Liver (tissue), 9 donors: ENCODE measurements around the gene PRRG3. TPM values are rescaled to one million over a fixed set of nuclear protein-coding genes. Genes with fewer than 3 reads are reported as not detected.

ENCODE experiments used
- DNase-seq: peaks from one replicate; pipeline ENCODE4 v3.0.0-alpha.2; 2017; ENCODE audit warnings: low spot score
- H3K27ac ChIP-seq, 2 donors: one replicate each; pipeline ENCODE4 v1.7.0; 2013; ENCODE audit warnings: inconsistent platforms in 2 of 2, low read length in 2 of 2, control low read depth in 1 of 2, low read depth in 1 of 2, mild to moderate bottlenecking in 1 of 2
- H3K27me3 ChIP-seq, 4 donors: one replicate each; pipeline versions ENCODE4 v1.6.1 to v1.7.0; 2013; ENCODE audit warnings: low read length in 3 of 4, inconsistent platforms in 1 of 4, mild to moderate bottlenecking in 1 of 4, moderate library complexity in 1 of 4; ENCODE audit not compliant: control insufficient read depth in 4 of 4, insufficient read depth in 4 of 4
- H3K36me3 ChIP-seq, 4 donors: one replicate each; pipeline versions ENCODE4 v1.6.1 to v1.7.0; 2013; ENCODE audit warnings: low read length in 3 of 4, mild to moderate bottlenecking in 3 of 4, low read depth in 1 of 4, moderate library complexity in 1 of 4; ENCODE audit not compliant: control insufficient read depth in 4 of 4, insufficient read depth in 3 of 4
- H3K4me1 ChIP-seq, 4 donors: one replicate each; pipeline versions ENCODE4 v1.6.1 to v1.7.0; 2013; ENCODE audit warnings: low read length in 3 of 4, mild to moderate bottlenecking in 3 of 4, moderate library complexity in 1 of 4; ENCODE audit not compliant: control insufficient read depth in 4 of 4, insufficient read depth in 4 of 4
- H3K4me3 ChIP-seq, 3 donors: one replicate each; pipeline versions ENCODE4 v1.6.1 to v1.7.0; 2013; ENCODE audit warnings: low read length in 3 of 3, control low read depth in 1 of 3, low read depth in 1 of 3, mild to moderate bottlenecking in 1 of 3
- H3K9ac ChIP-seq, 2 donors: one replicate each; pipeline ENCODE4 v1.7.0; 2013; ENCODE audit warnings: low read length in 2 of 2, mild to moderate bottlenecking in 2 of 2, moderate library complexity in 2 of 2, control low read depth in 1 of 2, low read depth in 1 of 2
- H3K9me3 ChIP-seq, 4 donors: one replicate each; pipeline versions ENCODE4 v1.6.1 to v1.7.0; 2013; ENCODE audit warnings: low read length in 3 of 4; ENCODE audit not compliant: control insufficient read depth in 4 of 4
- EGR1 ChIP-seq, 2 donors: IDR thresholded peaks; 2 replicates each; pipeline ENCODE4 v1.6.1; 2016 to 2018; ENCODE audit warnings: antibody characterized with exemption in 2 of 2, low read depth in 2 of 2
- FOXA1 ChIP-seq: IDR thresholded peaks from 2 replicates; pipeline ENCODE4 v1.6.1; 2016; ENCODE audit warnings: antibody characterized with exemption
- GABPA ChIP-seq, 2 donors: IDR thresholded peaks in 1 of 2; conservative IDR thresholded peaks in 1 of 2; 2 replicates each; pipeline ENCODE4 v1.6.1; 2016; ENCODE audit warnings: antibody characterized with exemption in 2 of 2, mild to moderate bottlenecking in 1 of 2, moderate library complexity in 1 of 2
- HNF4A ChIP-seq, 2 donors: conservative IDR thresholded peaks; 2 replicates each; pipeline ENCODE4 v1.6.1; 2016; ENCODE audit warnings: antibody characterized with exemption in 2 of 2, mild to moderate bottlenecking in 2 of 2
- JUND ChIP-seq, 2 donors: IDR thresholded peaks; 2 replicates each; pipeline ENCODE4 v1.6.1; 2016; ENCODE audit warnings: antibody characterized with exemption in 2 of 2
- NR2F2 ChIP-seq: IDR thresholded peaks from 2 replicates; pipeline ENCODE4 v1.6.1; 2016; ENCODE audit warnings: antibody characterized with exemption
- RAD21 ChIP-seq, 2 donors: IDR thresholded peaks; 2 replicates each; pipeline ENCODE4 v1.6.1; 2016; ENCODE audit warnings: antibody characterized with exemption in 2 of 2, mild to moderate bottlenecking in 2 of 2
- RXRA ChIP-seq, 2 donors: IDR thresholded peaks; 2 replicates each; pipeline ENCODE4 v1.6.1; 2017 to 2018; ENCODE audit warnings: antibody characterized with exemption in 2 of 2, mild to moderate bottlenecking in 1 of 2
- TAF1 ChIP-seq: conservative IDR thresholded peaks from 2 replicates; pipeline ENCODE4 v1.6.1; 2016; ENCODE audit warnings: antibody characterized with exemption, mild to moderate bottlenecking
- YY1 ChIP-seq: IDR thresholded peaks from 2 replicates; pipeline ENCODE4 v1.6.1; 2016; ENCODE audit warnings: antibody characterized with exemption, mild to moderate bottlenecking
- WGBS: extraction: QIAGEN DNeasy Blood & Tissue Kit; methylation state at CpG from one replicate; pipeline ENCODE4 v1.1.7; 2013; 5-methylcytosine and 5-hydroxymethylcytosine counted together
- polyA plus RNA-seq, 2 donors: library from polyadenylated mRNA; stranded (reverse) in 1 of 2; unstranded in 1 of 2; fragments of 200-250 nt in 1 of 2; fragments of >200 nt in 1 of 2; fragmentation: Nextera tagmentation in 1 of 2; extraction: Ambion mirVana in 1 of 2; gene quantifications; one replicate each; pipeline versions ENCODE4 v1.2.1 to v1.2.3, GENCODE V29; 2013 to 2015
- total RNA-seq, 2 donors: library from RNA; depleted of rRNA; stranded (reverse); fragments of >200 nt; gene quantifications; one replicate each; pipeline ENCODE4 v1.2.3, GENCODE V29; 2014
- TF ChIP-seq, protein P1 (sequence below): IDR thresholded peaks from 2 replicates; pipeline ENCODE4 v1.6.1; 2016; ENCODE audit warnings: antibody characterized with exemption, mild to moderate bottlenecking
- TF ChIP-seq, protein P2 (sequence below): IDR thresholded peaks from 2 replicates; pipeline ENCODE4 v1.6.1; 2016; ENCODE audit warnings: antibody characterized with exemption
- TF ChIP-seq, protein P3 (sequence below): fragments of 150-350 bp; IDR thresholded peaks from 2 replicates; pipeline ENCODE4 v1.5.1; 2017; ENCODE audit warnings: improper control_type of control experiment, low read depth, low read length; ENCODE audit not compliant: missing input control
- donor health status: healthy.
- donor health status: healthy.
- donor health status: healthy.
- donor health status: healthy.
- donor health status: healthy.

PRRG3 gene
- total and polyA plus RNA-seq, 4 donors, result under 0.01 to 0.05 (median 0.01) TPM; not detected in 1

DNA sequence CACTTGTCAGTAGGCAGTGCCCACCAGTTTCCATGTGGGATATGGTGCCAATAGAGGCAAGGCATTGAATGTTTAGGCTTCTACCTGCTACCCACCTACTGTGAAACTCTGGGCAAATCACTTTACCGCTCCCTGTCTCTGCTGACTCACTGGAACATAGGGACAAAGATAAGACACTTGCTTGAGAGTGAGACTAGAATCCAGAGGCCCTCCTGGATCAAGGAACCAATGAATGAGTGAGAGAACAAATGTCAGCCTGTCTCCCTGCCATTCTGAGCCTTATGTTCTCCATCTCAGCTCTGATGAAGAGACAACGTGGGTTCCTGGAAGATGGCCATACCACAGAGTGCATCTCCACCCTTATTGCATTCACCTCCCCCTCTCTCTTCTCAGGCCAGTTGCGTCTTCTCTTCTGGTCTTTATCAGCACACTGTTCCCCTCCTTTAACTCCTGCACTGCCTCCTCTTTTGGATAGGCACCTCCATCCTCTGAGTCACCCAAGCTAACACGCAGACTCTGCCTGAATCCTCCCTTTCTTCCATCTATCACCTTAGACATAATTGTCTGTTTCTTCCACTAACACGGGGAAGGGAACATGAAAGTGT is 15.4 kb upstream of the PRRG3 start:
- Histone ChIP-seq H3K4me1 (peaks cover 0 to 1% (median 0%) of the 10 kb centered on the region in 4 donors), H3K36me3 (no peaks in the 10 kb centered on the region), H3K4me3 (no peak overlapping the region), H3K9me3 (no peaks in the 10 kb centered on the region), H3K27ac (no peak overlapping the region), H3K9ac (no peak overlapping the region), H3K27me3 (no peaks in the 10 kb centered on the region)
- WGBS, result 83% methylated on average over 5 of the region's 5 CpGs
- no peak for DNase-seq
- TF ChIP-seq HNF4A (conservative IDR thresholded peaks at IDR 0.05) (no peak), GABPA (IDR thresholded peaks at IDR 0.05 in 1 of 2, conservative IDR thresholded peaks at IDR 0.05 in 1 of 2) (no peak), RXRA (IDR thresholded peaks at IDR 0.05) (no peak), RAD21 (IDR thresholded peaks at IDR 0.05) (no peak), EGR1 (IDR thresholded peaks at IDR 0.05; ENCODE audit: low read depth in 2 of 2) (no peak), NR2F2 (no peak), YY1 (no peak), JUND (IDR thresholded peaks at IDR 0.05) (no peak)
- TF ChIP-seq, protein P1, sequence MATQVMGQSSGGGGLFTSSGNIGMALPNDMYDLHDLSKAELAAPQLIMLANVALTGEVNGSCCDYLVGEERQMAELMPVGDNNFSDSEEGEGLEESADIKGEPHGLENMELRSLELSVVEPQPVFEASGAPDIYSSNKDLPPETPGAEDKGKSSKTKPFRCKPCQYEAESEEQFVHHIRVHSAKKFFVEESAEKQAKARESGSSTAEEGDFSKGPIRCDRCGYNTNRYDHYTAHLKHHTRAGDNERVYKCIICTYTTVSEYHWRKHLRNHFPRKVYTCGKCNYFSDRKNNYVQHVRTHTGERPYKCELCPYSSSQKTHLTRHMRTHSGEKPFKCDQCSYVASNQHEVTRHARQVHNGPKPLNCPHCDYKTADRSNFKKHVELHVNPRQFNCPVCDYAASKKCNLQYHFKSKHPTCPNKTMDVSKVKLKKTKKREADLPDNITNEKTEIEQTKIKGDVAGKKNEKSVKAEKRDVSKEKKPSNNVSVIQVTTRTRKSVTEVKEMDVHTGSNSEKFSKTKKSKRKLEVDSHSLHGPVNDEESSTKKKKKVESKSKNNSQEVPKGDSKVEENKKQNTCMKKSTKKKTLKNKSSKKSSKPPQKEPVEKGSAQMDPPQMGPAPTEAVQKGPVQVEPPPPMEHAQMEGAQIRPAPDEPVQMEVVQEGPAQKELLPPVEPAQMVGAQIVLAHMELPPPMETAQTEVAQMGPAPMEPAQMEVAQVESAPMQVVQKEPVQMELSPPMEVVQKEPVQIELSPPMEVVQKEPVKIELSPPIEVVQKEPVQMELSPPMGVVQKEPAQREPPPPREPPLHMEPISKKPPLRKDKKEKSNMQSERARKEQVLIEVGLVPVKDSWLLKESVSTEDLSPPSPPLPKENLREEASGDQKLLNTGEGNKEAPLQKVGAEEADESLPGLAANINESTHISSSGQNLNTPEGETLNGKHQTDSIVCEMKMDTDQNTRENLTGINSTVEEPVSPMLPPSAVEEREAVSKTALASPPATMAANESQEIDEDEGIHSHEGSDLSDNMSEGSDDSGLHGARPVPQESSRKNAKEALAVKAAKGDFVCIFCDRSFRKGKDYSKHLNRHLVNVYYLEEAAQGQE, result no peak
- TF ChIP-seq, protein P2, sequence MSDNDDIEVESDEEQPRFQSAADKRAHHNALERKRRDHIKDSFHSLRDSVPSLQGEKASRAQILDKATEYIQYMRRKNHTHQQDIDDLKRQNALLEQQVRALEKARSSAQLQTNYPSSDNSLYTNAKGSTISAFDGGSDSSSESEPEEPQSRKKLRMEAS, result no peak

DNA sequence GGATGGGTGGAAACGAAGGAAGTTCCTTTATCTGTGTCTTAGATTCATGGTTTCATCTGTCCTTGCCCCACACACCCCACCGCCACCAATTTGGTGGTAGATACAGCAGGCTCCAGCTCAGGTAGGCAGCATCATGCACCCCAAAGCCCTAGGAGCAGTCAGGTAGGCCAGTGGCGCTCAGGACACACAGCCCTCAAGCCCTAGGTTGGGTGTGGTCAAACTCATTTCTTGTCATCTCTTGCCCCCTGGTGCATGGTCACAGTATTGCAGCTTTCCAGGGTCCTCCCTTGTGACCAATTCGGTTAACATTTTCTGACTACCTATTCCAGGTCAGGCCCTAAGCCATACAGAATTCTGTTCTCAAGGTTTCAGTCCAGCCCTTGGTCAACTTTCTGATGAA is 14.5 kb upstream of the PRRG3 start:
- Histone ChIP-seq H3K4me3 (no peak overlapping the region), H3K27me3 (no peaks in the 10 kb centered on the region), H3K36me3 (no peaks in the 10 kb centered on the region), H3K4me1 (peaks cover 0 to 1% (median 0%) of the 10 kb centered on the region in 4 donors), H3K9ac (no peak overlapping the region), H3K27ac (no peak overlapping the region), H3K9me3 (no peaks in the 10 kb centered on the region)
- 56% methylated on average over 4 of the region's 4 CpGs for WGBS
- peak; percentile 64 for DNase-seq
- TF ChIP-seq FOXA1, result no peak
- TF ChIP-seq, protein P1, result no peak
- peak; percentile 75 to 88 for TF ChIP-seq RAD21 (IDR thresholded peaks at IDR 0.05)
- TF ChIP-seq NR2F2, result no peak
- TF ChIP-seq, protein P3, sequence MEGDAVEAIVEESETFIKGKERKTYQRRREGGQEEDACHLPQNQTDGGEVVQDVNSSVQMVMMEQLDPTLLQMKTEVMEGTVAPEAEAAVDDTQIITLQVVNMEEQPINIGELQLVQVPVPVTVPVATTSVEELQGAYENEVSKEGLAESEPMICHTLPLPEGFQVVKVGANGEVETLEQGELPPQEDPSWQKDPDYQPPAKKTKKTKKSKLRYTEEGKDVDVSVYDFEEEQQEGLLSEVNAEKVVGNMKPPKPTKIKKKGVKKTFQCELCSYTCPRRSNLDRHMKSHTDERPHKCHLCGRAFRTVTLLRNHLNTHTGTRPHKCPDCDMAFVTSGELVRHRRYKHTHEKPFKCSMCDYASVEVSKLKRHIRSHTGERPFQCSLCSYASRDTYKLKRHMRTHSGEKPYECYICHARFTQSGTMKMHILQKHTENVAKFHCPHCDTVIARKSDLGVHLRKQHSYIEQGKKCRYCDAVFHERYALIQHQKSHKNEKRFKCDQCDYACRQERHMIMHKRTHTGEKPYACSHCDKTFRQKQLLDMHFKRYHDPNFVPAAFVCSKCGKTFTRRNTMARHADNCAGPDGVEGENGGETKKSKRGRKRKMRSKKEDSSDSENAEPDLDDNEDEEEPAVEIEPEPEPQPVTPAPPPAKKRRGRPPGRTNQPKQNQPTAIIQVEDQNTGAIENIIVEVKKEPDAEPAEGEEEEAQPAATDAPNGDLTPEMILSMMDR, result peak; percentile 72
- no peak for TF ChIP-seq TAF1
- TF ChIP-seq EGR1 (IDR thresholded peaks at IDR 0.05; ENCODE audit: low read depth in 2 of 2), result no peak
